Mesenteric fat pad (tissue), 1 donor: ENCODE measurements around the gene SPOCK1. TPM values are rescaled to one million over a fixed set of nuclear protein-coding genes. Genes with fewer than 3 reads are reported as not detected.

Experiments used
- DNase-seq: peaks from one replicate; pipeline ENCODE4 v3.0.0-alpha.2; 2020; ENCODE audit warnings: low spot score
- total RNA-seq: library from RNA; stranded (reverse); fragmentation: NEBNext Ultra II Directional; extraction: Animal tissue kit (Norgen Biotek cat#: 25700); gene quantifications from one replicate; pipeline ENCODE4 v1.2.1, GENCODE V29; 2021
- donor health status: DM: yes; HTN: yes; CAD: no.

SPOCK1 gene
- total RNA-seq, 1 donor from 2014 or later = 59.8 TPM

GRCh38 chr5:137203011-137203632 lies 296.0 kb downstream of the SPOCK1 start:
- DNase-seq = no peak

GRCh38 chr5:137201876-137202275 lies 297.2 kb downstream of the SPOCK1 start:
- DNase-seq = no peak

- DNase-seq = no peak
These were observed 298.0 kb downstream of the SPOCK1 start for GRCh38 chr5:137200906-137201700.

GRCh38 chr5:137199966-137200365 lies 299.2 kb downstream of the SPOCK1 start:
- DNase-seq = no peak

GRCh38 chr5:137199201-137199600 lies 299.9 kb downstream of the SPOCK1 start:
- DNase-seq = no peak

GRCh38 chr5:137195483-137195882 lies 303.6 kb downstream of the SPOCK1 start:
- no peak for DNase-seq

- no peak for DNase-seq
These were observed 304.8 kb downstream of the SPOCK1 start for GRCh38 chr5:137194300-137194699.

- no peak for DNase-seq
These were observed 306.8 kb downstream of the SPOCK1 start for GRCh38 chr5:137192293-137192743.

- no peak for DNase-seq
These were observed 307.9 kb downstream of the SPOCK1 start for GRCh38 chr5:137191179-137191578.

- no peak for DNase-seq
These were observed 308.7 kb downstream of the SPOCK1 start for GRCh38 chr5:137190441-137190840.

GRCh38 chr5:137190031-137190430 lies 309.1 kb downstream of the SPOCK1 start:
- no peak for DNase-seq

GRCh38 chr5:137188566-137188965 lies 310.6 kb downstream of the SPOCK1 start:
- no peak for DNase-seq

- DNase-seq = no peak
These were observed 312.2 kb downstream of the SPOCK1 start for GRCh38 chr5:137186759-137187461.

- DNase-seq = no peak
These were observed 313.9 kb downstream of the SPOCK1 start for GRCh38 chr5:137185193-137185592.

- DNase-seq = no peak
These were observed 314.4 kb downstream of the SPOCK1 start for GRCh38 chr5:137184734-137185133.

GRCh38 chr5:137182576-137182975 lies 316.6 kb downstream of the SPOCK1 start:
- DNase-seq = no peak

- DNase-seq = no peak
These were observed 317.5 kb downstream of the SPOCK1 start for GRCh38 chr5:137181667-137182066.

- DNase-seq = no peak
These were observed 319.9 kb downstream of the SPOCK1 start for GRCh38 chr5:137179203-137179602.

- no peak for DNase-seq
These were observed 322.5 kb downstream of the SPOCK1 start for GRCh38 chr5:137176609-137177008.

- DNase-seq = no peak
These were observed 323.0 kb downstream of the SPOCK1 start for GRCh38 chr5:137176126-137176525.

- DNase-seq = no peak
These were observed 324.9 kb downstream of the SPOCK1 start for GRCh38 chr5:137174196-137174595.

- no peak for DNase-seq
These were observed 326.9 kb downstream of the SPOCK1 start for GRCh38 chr5:137172258-137172657.
